Ovary (tissue), 3 donors: ENCODE measurements around the gene CPSF3.

Experiments
- CTCF ChIP-seq, 3 donors: fragments of 450-650 bp in 2 of 3; fragments of 200-600 bp in 1 of 3; IDR thresholded peaks; one replicate each; pipeline versions ENCODE4 v1.5.1 to v1.8.0; 2016 to 2022; ENCODE audit warnings: antibody characterized with exemption in 3 of 3, mild to moderate bottlenecking in 1 of 3
- EP300 ChIP-seq: sonication (generic); formaldehyde crosslinking; IDR thresholded peaks from one replicate; pipeline ENCODE4 v1.6.1; 2017; ENCODE audit warnings: antibody characterized with exemption
- POLR2A ChIP-seq: fragments of 450-650 bp; IDR thresholded peaks from one replicate; pipeline ENCODE4 v1.6.1; 2017; ENCODE audit warnings: antibody characterized with exemption, mild to moderate bottlenecking, moderate library complexity
- donor health status: DM: no; HTN: no; CAD: no.

- TF ChIP-seq CTCF (IDR thresholded peaks at IDR 0.05) (no peak), POLR2A (no peak), EP300 (no peak)
Observed at GRCh38 chr2:9473308-9473984, 50.0 kb downstream of the CPSF3 start.
